ENCODE results near the gene ST3GAL3.
A peak's percentile ranks its signal among the peaks of the same experiment; 100 is the strongest.

The ST3GAL3 gene

GRCh38 chr1:43968348-43968948, 261.1 kb downstream of the ST3GAL3 start:
- peak; percentile 31 for DNase-seq

- no peak for DNase-seq
Observed at GRCh38 chr1:43969416-43969745, 262.0 kb downstream of the ST3GAL3 start.

GRCh38 chr1:43969746-43970466, 262.6 kb downstream of the ST3GAL3 start, which contains the start of gene DPH2:
Gene DPH2, plus strand, starts transcription at chr1:43970010. Its CDS starts 166 bp downstream, at chr1:43970176.
- peak; percentile 97 for DNase-seq

- no peak for DNase-seq
Observed at GRCh38 chr1:43970502-43970901, 263.2 kb downstream of the ST3GAL3 start.

GRCh38 chr1:43970911-43971310, 263.6 kb downstream of the ST3GAL3 start:
- no peak for DNase-seq

GRCh38 chr1:43971336-43971980, 264.1 kb downstream of the ST3GAL3 start:
- DNase-seq = no peak

- DNase-seq = no peak
Observed at GRCh38 chr1:43973981-43974442, 266.7 kb downstream of the ST3GAL3 start.

- DNase-seq = peak; percentile 94
Observed at GRCh38 chr1:43974443-43975248, 267.3 kb downstream of the ST3GAL3 start, which contains the start of gene ATP6V0B. Gene ATP6V0B, plus strand, starts transcription at chr1:43974960. Its CDS starts 81 bp downstream, at chr1:43975041.

GRCh38 chr1:43975249-43975961, 268.1 kb downstream of the ST3GAL3 start:
- DNase-seq = no peak

GRCh38 chr1:43976045-43976444, 268.7 kb downstream of the ST3GAL3 start:
- DNase-seq = no peak

- DNase-seq = no peak
Observed at GRCh38 chr1:43976890-43977289, 269.6 kb downstream of the ST3GAL3 start.

GRCh38 chr1:43977376-43978263, 270.3 kb downstream of the ST3GAL3 start:
- DNase-seq = no peak

GRCh38 chr1:43978264-43978550, 270.9 kb downstream of the ST3GAL3 start:
- DNase-seq = no peak

GRCh38 chr1:43978551-43979260, 271.4 kb downstream of the ST3GAL3 start, which contains the start of gene B4GALT2:
Gene B4GALT2, plus strand, starts transcription at chr1:43979210. Its CDS starts 1,951 bp downstream, at chr1:43981161.
- DNase-seq = peak; percentile 53

- DNase-seq = no peak
Observed at GRCh38 chr1:43979261-43979527, 271.9 kb downstream of the ST3GAL3 start.

- peak; percentile 73 for DNase-seq
Observed at GRCh38 chr1:43979528-43980254, 272.4 kb downstream of the ST3GAL3 start.

GRCh38 chr1:43980255-43981134, 273.2 kb downstream of the ST3GAL3 start:
- DNase-seq = no peak

Measured in fibroblast of skin of scalp (primary cell).